K562 (cell line): ENCODE results near the gene PHLDB2. TPM values are rescaled to one million over a fixed set of nuclear protein-coding genes. Genes with fewer than 3 reads are reported as not detected.

Experiments
- BRF2 ChIP-seq: IDR thresholded peaks from 3 replicates; pipeline ENCODE4 v1.6.1; 2011; ENCODE audit warnings: borderline replicate concordance, mild to moderate bottlenecking; ENCODE audit not compliant: insufficient read length, insufficient read depth
- E2F4 ChIP-seq: sonication (generic); formaldehyde crosslinking; IDR thresholded peaks from 2 replicates; pipeline ENCODE4 v1.8.0; 2022; ENCODE audit warnings: mild to moderate bottlenecking, low read depth, missing genetic modification reagents
- ETV6 ChIP-seq, 3 experiments: fragments of 150-350 bp in 1 of 3; sonication (generic) in 1 of 3; formaldehyde crosslinking in 1 of 3; IDR thresholded peaks; 2 replicates each; pipeline versions ENCODE4 v1.6.1 to v1.8.0; 2014 to 2022; ENCODE audit warnings: borderline replicate concordance in 2 of 3, low read depth in 2 of 3, antibody characterized with exemption in 1 of 3, low read length in 1 of 3, mild to moderate bottlenecking in 1 of 3, missing genetic modification reagents in 1 of 3
- HNRNPH1 ChIP-seq: fragments of 200-400 bp; formaldehyde crosslinking; optimal IDR thresholded peaks from 2 replicates; pipeline ENCODE3; 2017; ENCODE audit warnings: low read depth, mild to moderate bottlenecking, low read length, moderate library complexity
- MTA3 ChIP-seq: fragments of 450-650 bp; formaldehyde crosslinking; IDR thresholded peaks from 2 replicates; pipeline ENCODE4 v1.6.1; 2017; ENCODE audit warnings: mild to moderate bottlenecking, borderline replicate concordance
- NFYB ChIP-seq: IDR thresholded peaks from 2 replicates; pipeline ENCODE4 v1.6.1; 2011; ENCODE audit warnings: mild to moderate bottlenecking, moderate library complexity; ENCODE audit not compliant: insufficient read length; ENCODE audit errors: extremely low read depth
- TFE3 ChIP-seq: fragments of 450-650 bp; formaldehyde crosslinking; IDR thresholded peaks from 2 replicates; pipeline ENCODE4 v1.4.0; 2020; ENCODE audit warnings: mild to moderate bottlenecking, mixed read lengths
- polyA plus RNA-seq, 8 experiments: library from polyadenylated mRNA; depleted of rRNA in 4 of 8; stranded (reverse) in 5 of 8; unstranded in 3 of 8; fragments of >200 nt; fragmentation: Nextera tagmentation in 2 of 8; fragmentation: Illumina TruSeq in 1 of 8; extraction: Ambion mirVana in 2 of 8; extraction: Trizol in 1 of 8; gene quantifications; 2 replicates each; pipeline versions ENCODE4 v1.2.1 to v1.2.3, GENCODE V29; 2011 to 2014; ENCODE audit warnings: inconsistent platforms in 1 of 8, missing spikeins in 1 of 8
- total RNA-seq, 7 experiments: library from RNA; depleted of rRNA in 6 of 7; stranded (reverse); fragments of >200 nt in 6 of 7; fragmentation: Illumina TruSeq in 2 of 7; extraction: Trizol in 2 of 7; gene quantifications; 2 replicates each; pipeline versions ENCODE4 v1.2.1 to v1.2.3, GENCODE V29; 2011 to 2021; ENCODE audit warnings: low replicate concordance in 1 of 7

The PHLDB2 gene
- total and polyA plus RNA-seq, 9 of the 15 experiments (the other 6 are each of a cell fraction or from before 2014, with no cell fraction given), result 0.04 TPM; not detected in 8

GRCh38 chr3:111890051-111890580 is 31.1 kb downstream of the PHLDB2 start (continued):
- TF ChIP-seq TFE3 (no peak), BRF2 (no peak), MTA3 (no peak), HNRNPH1 (no peak), NFYB (no peak), ETV6 (IDR thresholded peaks at IDR 0.05; ENCODE audit: borderline replicate concordance in 1 of 2, low read depth in 2 of 2, low read length in 1 of 2) (no peak), ETV6 (CRISPR knock-in tag; IDR thresholded peaks at IDR 0.05; ENCODE audit: borderline replicate concordance) (no peak), E2F4 (CRISPR knock-in tag) (no peak)
